ENCODE data around the gene APOBR. TPM values are rescaled to one million over a fixed set of nuclear protein-coding genes. Genes with fewer than 3 reads are reported as not detected.

The APOBR gene
- total RNA-seq, 1 donor: 3.6 TPM

Other genes starting within 250 kb of the APOBR start
- gene SBK1, start 202.1 kb upstream of the APOBR start, total RNA-seq: 3.7 TPM
- not detected for gene NPIPB6, start 131.1 kb upstream of the APOBR start, total RNA-seq
- 57.1 TPM for gene EIF3CL, start 90.8 kb upstream of the APOBR start, total RNA-seq
- not detected for gene NPIPB7, start 22.3 kb upstream of the APOBR start, total RNA-seq
- gene CLN3, start 2.6 kb upstream of the APOBR start, total RNA-seq: 17.2 TPM
- not detected for gene IL27, start 12.2 kb downstream of the APOBR start, total RNA-seq
- gene NUPR1, start 44.3 kb downstream of the APOBR start, total RNA-seq: under 0.01 TPM
- 18.4 TPM for gene SGF29, start 59.3 kb downstream of the APOBR start, total RNA-seq
- gene SULT1A2, start 102.4 kb downstream of the APOBR start, total RNA-seq: 1.6 TPM
- gene SULT1A1, start 115.4 kb downstream of the APOBR start, total RNA-seq: 53.4 TPM
- gene NPIPB8, start 143.4 kb downstream of the APOBR start, total RNA-seq: 0.10 TPM
- 50.6 TPM for gene EIF3C, start 216.8 kb downstream of the APOBR start, total RNA-seq

Data from mononuclear cell (primary cell).